ENCODE data around the gene UFSP2.

Gene UFSP2, protein sequence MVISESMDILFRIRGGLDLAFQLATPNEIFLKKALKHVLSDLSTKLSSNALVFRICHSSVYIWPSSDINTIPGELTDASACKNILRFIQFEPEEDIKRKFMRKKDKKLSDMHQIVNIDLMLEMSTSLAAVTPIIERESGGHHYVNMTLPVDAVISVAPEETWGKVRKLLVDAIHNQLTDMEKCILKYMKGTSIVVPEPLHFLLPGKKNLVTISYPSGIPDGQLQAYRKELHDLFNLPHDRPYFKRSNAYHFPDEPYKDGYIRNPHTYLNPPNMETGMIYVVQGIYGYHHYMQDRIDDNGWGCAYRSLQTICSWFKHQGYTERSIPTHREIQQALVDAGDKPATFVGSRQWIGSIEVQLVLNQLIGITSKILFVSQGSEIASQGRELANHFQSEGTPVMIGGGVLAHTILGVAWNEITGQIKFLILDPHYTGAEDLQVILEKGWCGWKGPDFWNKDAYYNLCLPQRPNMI

DNA sequence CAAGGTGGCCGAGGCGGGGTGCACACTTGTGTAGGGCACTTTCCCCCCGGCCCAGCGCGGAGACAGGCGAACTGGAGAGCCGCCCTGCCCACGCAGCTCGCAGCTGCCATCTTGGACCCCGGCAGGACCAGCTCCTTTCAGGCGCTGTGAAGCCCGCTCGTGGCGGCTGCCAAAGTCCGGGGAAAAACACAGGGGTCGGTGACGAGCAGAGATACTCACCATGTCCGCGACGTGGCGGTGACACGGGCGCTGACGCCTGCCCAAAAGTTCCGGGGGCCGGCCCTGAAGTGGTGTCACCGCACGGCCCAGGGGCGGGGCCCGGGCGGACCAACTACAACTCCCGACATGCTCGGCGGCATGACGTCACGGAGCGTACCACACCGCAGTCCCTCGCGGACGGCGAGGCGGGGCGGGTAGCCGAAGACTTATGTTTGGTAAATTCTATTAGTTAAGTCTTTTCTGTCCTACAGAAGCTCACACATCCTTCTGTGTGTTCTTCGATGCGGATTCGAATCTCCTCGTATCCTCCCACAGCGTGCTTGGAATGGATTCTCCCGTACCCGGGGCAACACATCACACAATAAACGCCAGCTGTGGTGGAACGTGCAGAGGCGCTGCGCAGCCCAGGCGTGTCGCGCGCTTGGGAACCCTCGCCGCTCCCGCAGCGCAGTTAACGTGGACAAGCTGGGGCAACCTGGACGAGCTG is at the start of gene UFSP2:
TSS of gene UFSP2 (minus strand) at position 318 of the 706 bp plus-strand sequence. CDS start at position 222, 96 bp downstream.
- DNase-seq (ENCODE audit: low read depth): peak; percentile 86

DNA sequence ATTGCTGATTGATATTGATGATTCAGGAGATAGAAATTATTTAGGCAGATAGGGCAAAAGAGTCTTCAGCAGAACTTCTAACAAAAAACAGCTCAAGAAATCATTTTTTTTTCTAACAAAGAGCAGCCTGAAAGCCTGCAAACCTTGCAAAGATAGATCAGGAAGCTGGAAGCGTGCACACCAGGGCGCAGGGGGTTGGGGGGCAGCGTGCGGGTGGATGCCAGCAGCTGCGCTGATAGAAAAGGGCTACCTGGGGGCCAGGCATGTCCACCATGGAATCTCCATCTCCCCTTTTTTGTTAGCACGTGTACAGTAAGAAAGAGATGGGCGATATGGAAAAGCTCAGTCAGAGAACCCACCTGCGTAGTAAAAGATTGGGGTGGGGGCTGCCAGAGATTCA is 47.5 kb upstream of the UFSP2 start:
- DNase-seq (ENCODE audit: low read depth): no peak

DNA sequence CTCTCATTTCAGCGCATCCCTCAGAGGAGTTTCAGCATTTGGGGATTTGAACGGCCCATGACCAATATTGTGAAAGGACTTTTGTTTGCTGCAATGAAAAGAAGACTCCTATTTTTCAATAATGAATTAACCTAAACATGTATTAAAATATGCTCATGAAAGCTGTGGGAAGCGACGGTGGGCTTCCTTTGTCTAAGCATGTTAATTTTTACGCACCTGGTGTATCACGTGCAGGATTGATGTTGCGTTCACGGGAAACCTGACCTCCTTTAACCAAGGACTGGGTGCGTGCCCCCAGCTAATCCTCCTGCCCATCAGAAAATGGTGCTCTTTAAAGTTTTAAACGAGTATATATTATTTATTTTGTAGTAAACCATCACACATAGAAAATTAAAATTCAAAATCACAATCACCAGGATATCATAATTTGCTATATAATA is 46.4 kb upstream of the UFSP2 start:
- DNase-seq (ENCODE audit: low read depth): no peak

DNA sequence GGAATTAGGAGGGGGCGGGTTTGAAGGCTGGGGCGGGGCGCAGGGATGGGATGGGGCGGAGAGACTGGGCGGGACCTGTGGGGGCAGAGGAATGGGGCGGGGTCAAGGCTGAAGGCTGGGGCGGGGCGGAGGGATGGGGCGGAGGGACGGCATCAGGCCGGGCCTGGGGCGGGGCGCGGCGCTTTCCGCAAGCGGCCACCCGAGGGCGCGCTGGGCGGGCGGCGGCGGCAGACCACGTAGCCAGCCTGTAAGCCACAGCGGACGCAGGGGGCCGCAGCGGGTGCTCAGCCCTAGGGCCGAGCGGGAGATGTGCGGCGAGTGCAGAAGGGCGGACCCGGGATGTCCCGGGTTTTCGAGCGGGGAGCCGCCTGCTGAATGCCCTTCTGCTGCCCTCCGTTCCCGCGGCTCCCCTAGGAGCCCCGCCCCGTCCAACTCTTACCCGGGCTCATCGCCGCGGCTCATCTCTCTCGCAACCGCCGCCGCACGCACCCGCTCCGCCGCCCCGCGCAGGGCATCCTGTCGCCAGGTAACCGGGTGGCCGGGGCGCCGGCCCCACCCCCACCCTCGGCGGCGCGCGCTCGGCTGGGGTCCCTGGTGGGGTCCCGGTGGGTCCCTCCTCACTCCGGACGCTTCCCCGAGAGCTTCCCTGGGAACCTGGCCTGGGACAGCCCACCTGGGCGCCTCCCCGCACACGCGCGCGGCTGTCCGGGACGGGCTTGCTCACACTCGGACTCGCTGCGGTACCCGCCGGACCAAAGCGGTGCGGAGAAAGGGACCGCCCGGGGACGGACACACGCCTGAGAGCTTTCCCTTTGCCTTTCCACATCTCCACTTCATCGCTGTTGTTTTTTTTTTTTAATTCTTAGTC is 45.7 kb upstream of the UFSP2 start, which contains the start of gene CCDC110:
TSS of gene CCDC110 (minus strand) at position 499 of the 868 bp plus-strand sequence. CDS start at position 449, 50 bp downstream.
- DNase-seq (ENCODE audit: low read depth): peak; percentile 78

DNA sequence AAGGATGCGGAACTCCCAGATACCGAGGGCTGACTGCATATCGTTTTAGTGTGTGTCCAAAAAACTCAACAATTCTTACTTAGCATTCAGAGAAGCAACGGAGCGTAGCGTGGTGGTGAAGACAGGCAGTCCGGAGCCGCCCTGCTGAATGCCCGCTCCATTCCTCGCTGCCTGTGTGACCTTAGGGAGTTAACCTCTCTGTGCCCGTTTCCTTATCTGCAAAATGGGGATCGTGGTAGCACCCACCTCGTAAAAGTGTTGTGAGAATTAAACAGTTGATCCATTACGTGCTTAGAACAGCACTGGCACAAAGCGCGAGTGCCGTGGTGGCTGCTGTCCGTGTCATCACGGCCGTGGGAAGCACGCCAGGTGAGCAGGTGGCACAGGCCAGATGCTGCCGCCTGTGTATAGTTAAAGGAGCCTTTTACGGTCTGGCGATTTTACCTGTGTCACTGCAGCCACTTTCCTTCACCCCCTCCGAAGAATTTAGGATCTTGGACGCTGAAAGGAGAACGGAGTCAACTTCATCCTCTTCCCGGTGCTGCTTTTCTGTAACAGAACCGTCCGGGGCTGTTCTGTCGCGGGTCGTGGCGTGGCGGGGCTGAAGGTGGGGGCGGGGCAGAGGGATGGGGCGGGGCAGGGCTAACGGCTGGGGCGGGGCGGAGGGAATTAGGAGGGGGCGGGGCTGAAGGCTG is 44.9 kb upstream of the UFSP2 start:
- no peak for DNase-seq (ENCODE audit: low read depth)

DNA sequence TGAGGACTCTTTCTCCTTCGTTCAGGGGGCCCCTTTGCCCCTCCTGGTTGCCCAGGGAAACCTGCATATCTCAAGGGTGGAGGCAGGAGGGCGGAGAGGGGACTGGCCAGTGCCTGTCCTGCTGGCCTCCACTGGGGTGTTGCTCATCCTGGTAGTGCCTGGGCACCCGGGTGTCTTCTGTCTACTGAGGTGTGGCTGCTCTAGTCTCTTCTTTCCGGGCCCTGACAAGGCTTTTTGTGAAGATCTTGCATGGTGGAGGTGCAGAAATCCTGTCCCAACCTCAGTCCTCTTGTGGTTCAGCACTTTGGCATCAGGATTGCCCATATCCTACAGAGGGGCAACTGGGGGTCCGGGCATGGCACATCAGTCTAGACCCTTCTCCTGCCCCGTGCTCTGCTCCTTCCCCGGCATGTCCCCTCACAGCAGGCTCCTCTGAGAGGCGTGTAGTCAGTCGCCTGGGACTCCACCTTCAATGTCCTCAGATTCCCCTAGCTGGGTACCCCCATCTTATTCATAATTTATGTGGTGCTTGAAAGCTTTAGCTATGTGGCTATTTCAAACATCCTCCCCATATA is 43.9 kb upstream of the UFSP2 start:
- no peak for DNase-seq (ENCODE audit: low read depth)

DNA sequence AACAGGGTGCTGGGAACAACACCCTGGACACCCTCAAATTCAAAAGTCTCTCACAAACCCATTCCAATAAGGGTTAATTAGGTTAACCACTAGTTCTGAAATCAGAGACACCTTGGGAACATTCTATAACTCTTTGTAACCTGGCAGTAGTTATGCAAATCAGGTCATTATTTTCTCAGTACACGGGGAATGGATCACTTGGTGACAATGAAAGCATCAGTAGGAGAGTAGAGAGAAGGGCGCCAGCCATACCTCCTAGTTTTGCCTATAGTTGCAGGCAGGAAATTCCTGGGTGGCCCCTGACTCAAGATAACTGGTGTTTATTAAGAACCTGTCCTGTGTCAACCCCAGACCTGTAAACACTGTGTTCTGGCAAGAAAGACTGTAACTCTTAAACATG is 43.2 kb upstream of the UFSP2 start:
- DNase-seq (ENCODE audit: low read depth): no peak

DNA sequence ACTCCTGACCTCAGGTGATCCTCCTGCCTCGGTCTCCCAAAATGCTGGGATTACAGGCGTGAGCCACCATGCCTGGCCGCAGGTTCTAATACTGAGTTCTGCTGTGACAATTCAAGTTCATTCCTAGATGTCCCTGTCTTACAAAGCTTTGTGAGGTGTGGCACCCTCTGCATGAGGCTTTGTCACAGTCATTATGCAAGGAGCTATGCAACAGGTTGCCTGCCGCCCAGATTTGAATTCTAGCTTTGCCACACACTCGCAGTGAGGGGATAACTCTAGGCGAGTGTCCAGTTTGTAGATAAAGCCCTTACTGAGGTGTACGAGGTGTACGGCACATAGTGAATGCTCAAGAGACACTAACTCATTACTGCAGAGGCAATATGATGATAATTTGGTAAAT is 42.2 kb upstream of the UFSP2 start:
- DNase-seq (ENCODE audit: low read depth): no peak

DNA sequence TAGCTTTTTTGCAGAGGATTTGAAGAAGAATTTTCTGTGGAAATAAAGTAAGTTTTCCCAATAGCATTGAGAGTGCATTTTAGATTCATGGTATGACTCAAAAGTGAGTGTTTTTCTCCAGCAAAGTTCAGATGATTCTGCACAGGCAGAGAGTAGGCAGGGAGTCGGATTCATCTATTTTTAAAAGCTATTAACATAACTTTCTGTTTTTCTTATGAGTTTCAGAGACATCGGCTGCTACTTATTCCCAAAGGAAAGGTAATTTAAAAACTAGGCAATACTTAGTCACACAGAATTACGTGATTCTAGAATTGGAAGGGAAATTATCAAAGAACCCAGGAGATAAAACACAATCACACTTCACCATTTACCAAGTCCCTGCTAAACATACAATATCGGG is 41.3 kb upstream of the UFSP2 start:
- no peak for DNase-seq (ENCODE audit: low read depth)

DNA sequence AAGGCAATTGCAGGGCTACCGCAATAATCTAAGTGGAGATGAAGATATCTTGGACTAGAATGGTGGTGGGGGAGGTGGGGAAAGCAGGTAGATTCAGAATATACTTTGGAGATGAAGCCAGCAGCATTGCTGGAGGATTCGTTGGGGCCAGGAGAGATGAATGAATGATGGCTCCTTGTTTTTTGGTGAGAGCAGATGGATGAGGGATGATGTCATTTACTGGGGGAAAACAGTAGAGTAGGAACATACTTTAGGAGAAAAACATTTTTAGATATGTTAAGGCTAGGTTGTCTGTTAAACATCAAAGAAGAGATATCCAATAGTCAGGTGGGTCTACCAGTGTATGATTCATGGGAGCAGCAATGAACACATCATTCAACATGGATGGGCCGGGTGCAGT is 39.9 kb upstream of the UFSP2 start:
- DNase-seq (ENCODE audit: low read depth): no peak

DNA sequence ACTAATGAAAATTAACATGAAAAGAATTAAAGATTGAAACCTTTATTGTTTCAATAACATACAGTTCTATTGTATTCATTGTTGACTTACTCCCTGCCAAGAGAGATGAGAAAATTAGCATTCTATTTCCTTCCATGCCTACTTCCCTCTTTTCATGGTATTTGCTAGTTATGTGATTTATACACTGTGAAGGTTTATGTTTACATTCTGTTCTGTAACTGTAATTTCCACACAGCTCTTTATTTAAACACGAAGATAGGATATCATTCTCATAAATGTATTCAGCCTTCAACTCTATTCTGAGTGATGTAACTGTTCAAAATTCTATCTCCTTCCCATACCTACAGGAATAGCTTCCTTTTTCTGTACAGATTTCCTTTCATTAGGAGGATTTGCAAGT is 39.1 kb upstream of the UFSP2 start:
- DNase-seq (ENCODE audit: low read depth): no peak

DNA sequence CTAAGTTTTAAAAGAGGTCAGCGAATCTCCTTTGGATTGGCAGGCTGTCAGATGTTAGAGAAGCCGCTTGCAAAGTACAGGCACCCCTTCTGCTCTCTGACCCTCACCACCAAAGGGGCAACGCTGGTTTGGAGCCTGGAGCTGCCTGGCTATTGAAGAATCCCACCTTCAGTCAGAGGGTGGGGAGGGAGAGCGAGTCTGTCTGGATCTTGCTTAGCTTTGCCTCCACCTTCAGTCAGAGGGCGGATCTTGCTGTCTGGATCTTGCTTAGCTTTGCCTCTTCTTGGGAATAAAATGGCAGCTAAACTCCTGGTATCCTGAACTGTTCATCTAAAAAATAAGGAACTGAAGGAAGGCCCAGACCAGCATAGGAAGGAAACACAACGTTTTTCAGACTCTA is 38.4 kb upstream of the UFSP2 start:
- DNase-seq (ENCODE audit: low read depth): no peak

DNA sequence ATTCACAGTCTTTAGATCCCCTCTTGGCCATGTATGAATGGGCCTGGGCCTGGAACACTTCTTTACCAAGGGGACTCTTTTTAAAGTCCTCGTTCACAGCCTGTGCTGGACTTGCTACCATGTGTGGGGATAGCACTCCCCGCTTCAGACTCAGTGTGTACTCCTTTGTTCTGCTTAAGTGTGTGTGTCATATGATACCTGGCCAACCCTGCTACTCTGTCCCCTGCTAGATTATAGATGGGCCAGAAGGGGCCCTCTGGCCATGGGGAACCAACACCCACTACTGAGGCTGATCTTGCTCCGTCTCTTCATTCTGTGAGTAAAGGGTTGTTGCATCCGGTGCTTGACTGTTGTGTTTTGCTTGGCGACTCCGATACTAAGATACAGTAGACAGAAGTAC is 37.8 kb upstream of the UFSP2 start:
- no peak for DNase-seq (ENCODE audit: low read depth)

DNA sequence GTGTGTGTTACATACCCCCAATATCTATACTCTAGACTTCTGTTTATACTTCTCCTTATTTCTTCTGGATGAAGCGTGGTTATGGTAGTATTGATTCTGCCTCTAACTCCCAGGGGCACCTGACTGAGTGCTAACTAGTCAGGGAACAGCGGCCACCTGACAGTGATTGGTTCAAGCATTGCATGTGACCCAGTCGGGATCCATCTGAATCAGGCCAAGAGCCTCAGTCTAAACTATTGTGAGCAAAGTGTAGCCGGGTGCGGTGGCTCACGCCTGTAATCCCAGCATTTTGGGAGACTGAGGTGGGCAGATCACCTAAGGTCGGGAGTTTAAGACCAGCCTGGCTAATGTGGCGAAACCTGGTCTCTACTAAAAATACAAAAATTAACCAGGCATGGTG is 35.8 kb upstream of the UFSP2 start:
- no peak for DNase-seq (ENCODE audit: low read depth)

DNA sequence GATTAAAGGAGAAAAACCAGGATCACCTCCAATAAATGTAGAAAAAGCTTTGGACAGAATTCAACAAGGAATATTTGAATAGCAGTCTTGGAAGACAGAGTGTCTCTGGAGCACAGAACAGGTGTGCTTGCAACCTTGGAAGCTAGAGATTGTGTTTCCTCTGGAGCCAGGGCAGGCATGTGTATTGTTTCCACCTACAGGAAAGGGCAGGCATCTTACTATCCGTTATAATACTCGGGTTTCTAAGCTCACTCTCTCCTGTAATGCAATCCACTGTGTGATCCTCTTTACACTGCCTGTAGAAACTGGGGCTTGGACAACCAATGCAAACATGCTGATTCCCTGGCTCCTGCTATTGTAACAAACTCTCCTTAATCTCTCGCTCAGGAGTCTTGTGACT is 31.4 kb upstream of the UFSP2 start:
- DNase-seq (ENCODE audit: low read depth): no peak

DNA sequence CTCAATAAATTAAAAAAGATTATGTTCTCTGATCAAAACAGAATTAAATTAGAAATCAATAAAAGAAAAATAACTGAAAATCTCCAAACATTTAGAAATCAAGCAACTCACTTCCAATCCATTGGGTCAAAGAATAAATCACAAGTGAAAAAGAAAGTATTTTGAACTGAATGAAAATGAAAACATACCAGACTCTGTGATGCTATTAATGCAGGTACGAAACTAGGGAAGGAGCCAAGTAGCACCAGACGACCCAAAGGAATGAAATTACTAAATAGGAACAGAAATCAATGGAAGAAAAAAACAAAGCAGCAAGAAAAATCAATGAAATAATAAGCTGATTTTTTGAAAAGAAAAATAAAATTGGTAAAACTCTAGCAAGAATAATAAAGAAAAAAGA is 30.4 kb upstream of the UFSP2 start:
- no peak for DNase-seq (ENCODE audit: low read depth)

DNA sequence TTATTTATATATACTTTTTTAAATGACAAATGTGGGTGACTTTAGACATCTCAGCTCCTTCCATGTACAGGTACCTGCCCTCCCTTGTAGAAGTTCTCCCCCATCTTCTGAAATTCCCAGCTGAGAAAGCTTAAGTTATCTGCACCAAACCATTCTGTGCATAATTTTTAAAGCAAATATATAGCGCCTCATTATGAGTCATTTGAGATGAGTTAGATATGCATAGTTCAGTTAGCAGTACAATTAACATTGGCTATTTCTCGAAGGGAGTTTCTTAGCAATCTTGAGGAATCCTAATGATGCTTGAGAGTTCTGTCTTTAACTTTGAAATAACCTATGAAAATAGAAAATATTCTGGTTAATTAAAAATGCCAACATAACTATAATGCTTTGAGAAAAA is 19.4 kb upstream of the UFSP2 start:
- no peak for DNase-seq (ENCODE audit: low read depth)

DNA sequence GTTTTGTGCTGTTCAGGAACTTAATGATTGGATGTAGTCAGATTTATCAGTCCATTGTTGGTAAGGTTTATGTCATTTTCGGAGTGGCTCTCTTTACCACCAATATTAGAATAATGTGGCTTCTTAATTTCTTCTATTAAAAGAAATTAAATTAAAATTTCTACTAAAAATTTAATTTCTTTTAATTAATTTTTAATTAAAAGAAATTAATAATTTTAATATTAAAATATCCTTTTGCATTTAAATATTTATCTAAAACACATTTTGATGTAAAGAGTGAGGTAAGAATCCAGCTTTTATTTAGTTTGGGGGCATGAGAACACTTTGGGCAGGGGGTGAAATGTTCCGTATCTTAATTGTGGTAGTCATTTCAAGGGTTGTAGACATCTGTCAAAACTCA is 15.7 kb upstream of the UFSP2 start:
- no peak for DNase-seq (ENCODE audit: low read depth)

DNA sequence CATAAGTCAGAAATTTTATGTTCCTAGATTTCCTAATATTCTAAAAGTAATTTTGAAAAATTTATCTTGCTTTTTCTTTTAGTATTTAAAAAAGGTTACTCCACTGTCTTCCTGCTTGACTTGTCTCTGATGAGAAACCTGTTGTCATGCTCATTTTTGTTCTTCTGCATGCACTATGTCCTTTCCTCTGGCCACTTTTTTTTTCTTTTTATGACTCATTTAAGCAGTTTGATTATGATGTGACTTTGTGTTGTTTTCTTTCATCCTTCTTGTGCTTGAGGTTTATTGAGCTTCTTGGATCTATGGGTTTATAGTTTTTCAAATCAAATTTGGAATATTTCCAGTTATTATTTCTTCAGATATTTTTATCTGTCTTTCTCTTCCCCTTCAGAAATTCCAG is 12.0 kb upstream of the UFSP2 start:
- DNase-seq (ENCODE audit: low read depth): no peak

DNA sequence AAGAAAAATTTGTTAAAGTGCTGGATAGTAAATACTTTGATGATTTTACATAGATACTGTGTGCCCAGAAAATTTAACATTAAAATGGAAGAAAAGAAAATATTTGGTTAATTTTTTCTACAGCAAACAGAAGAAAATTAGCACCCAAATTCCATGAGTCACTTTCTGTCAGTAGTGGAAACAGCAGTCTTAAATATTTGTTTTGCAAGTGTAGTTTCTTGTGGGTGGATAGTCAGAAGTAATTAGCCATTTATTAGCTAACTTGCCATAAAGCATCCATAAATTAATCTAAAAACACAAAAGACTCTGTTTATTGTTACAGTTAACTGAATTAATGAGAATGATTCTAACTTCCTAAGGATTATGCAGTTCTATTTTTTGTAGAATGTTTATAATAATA is 9.7 kb upstream of the UFSP2 start:
- no peak for DNase-seq (ENCODE audit: low read depth)

DNA sequence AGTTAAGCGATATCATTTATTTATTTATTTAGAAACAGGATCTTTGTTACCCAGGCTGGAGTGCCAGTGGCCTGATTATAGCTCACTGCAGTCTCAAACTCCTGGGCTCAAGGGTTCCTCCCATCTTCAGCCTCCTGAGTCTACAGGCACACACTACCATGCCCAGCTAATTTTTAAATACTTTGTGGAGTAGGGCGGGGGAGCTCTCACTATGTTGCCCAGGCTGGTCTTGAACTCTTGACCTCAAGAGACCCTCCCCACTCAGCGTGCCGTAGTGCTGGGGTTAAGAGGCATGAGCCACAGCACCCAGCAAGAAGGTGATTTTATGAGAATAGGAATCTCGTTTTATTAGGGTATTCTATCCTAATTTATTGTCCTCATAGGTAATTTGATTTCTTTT is 3.9 kb upstream of the UFSP2 start:
- no peak for DNase-seq (ENCODE audit: low read depth)

All from stimulated activated CD8-positive, alpha-beta memory T cell treated with anti-CD3 and anti-CD28 coated beads, Interleukin-12 subunit alpha, Interleukin-12 subunit beta, amount 100 ng/mL, for 4 hours (primary cell).